Small intestine (tissue), 7 donors: Measurements from ENCODE around the gene KAT2B. TPM values are rescaled to one million over a fixed set of nuclear protein-coding genes. Genes with fewer than 3 reads are reported as not detected.

ENCODE experiments used
- DNase-seq, 2 donors: peaks; one replicate each; pipeline versions ENCODE4 v3.0.0 to v3.0.0-alpha.2; 2013
- FAIRE-seq: peaks from 2 replicates; lab custom pipeline; 2012; peaks lifted over from hg19 to GRCh38; lab: Jason Lieb, UNC
- H3K27ac ChIP-seq, 3 donors: one replicate each; pipeline ENCODE4 v1.5.1; 2013; ENCODE audit warnings: low read length in 2 of 3, mild to moderate bottlenecking in 2 of 3, control low read depth in 1 of 3, inconsistent platforms in 1 of 3, low read depth in 1 of 3, moderate library complexity in 1 of 3
- H3K27me3 ChIP-seq, 3 donors: one replicate each; pipeline ENCODE4 v1.6.1; 2013; ENCODE audit warnings: low read length in 3 of 3, inconsistent platforms in 1 of 3; ENCODE audit not compliant: control insufficient read depth in 3 of 3, insufficient read depth in 3 of 3
- H3K36me3 ChIP-seq, 3 donors: one replicate each; pipeline ENCODE4 v1.6.1; 2013; ENCODE audit warnings: low read length in 3 of 3, inconsistent platforms in 1 of 3, low read depth in 1 of 3, mild to moderate bottlenecking in 1 of 3, moderate library complexity in 1 of 3; ENCODE audit not compliant: control insufficient read depth in 3 of 3, insufficient read depth in 2 of 3
- H3K4me1 ChIP-seq, 3 donors: one replicate each; pipeline ENCODE4 v1.6.1; 2013; ENCODE audit warnings: low read length in 2 of 3, inconsistent platforms in 1 of 3, low read depth in 1 of 3, mild to moderate bottlenecking in 1 of 3, moderate library complexity in 1 of 3; ENCODE audit not compliant: control insufficient read depth in 3 of 3, insufficient read depth in 2 of 3
- H3K4me3 ChIP-seq, 3 donors: one replicate each; pipeline ENCODE4 v1.5.1; 2013; ENCODE audit warnings: low read length in 3 of 3, control low read depth in 1 of 3, inconsistent platforms in 1 of 3, low read depth in 1 of 3, mild to moderate bottlenecking in 1 of 3, moderate library complexity in 1 of 3
- H3K9me3 ChIP-seq, 2 donors: one replicate each; pipeline ENCODE4 v1.6.1; 2013; ENCODE audit warnings: low read depth in 1 of 2, low read length in 1 of 2; ENCODE audit not compliant: control insufficient read depth in 2 of 2, insufficient read depth in 1 of 2
- WGBS, 3 donors: extraction: QIAGEN DNeasy Blood & Tissue Kit; methylation state at CpG; one replicate each; pipeline ENCODE4 v1.1.7; 2013; 5-methylcytosine and 5-hydroxymethylcytosine counted together
- polyA plus RNA-seq, 4 donors: library from polyadenylated mRNA; stranded (reverse) in 3 of 4; unstranded in 1 of 4; fragments of 200-250 nt in 3 of 4; fragments of 120-200 nt in 1 of 4; gene quantifications; one replicate each; pipeline versions ENCODE4 v1.2.1 to v1.2.3, GENCODE V29; 2013
- donor health status: healthy with polysubstance abuse.
- donor health status: control.
- donor health status: control.
- donor health status: Bipolar disorder and iron deficiency.
- donor health status: healthy.

The KAT2B gene
- polyA plus RNA-seq, 4 donors, result 7.1 to 28.0 (median 20.4) TPM

- FAIRE-seq, result no peak
- Histone ChIP-seq H3K4me1 (no peaks in the 10 kb centered on the region), H3K27ac (no peak overlapping the region), H3K27me3 (no peaks in the 10 kb centered on the region), H3K36me3 (peaks cover 0 to 14% (median 8%) of the 10 kb centered on the region in 3 donors), H3K9me3 (no peaks in the 10 kb centered on the region), H3K4me3 (no peak overlapping the region)
- WGBS, 3 donors, result 65 to 88% (median 81%) methylated on average over 2 of the region's 2 CpGs
- no peak for DNase-seq
These were observed 101.1 kb downstream of the KAT2B start for GRCh38 chr3:20141316-20141715.

GRCh38 chr3:20141851-20142250, 101.6 kb downstream of the KAT2B start:
- H3K27ac ChIP-seq, result no peak overlapping the region
- H3K9me3 ChIP-seq, result no peaks in the 10 kb centered on the region
- H3K27me3 ChIP-seq, result no peaks in the 10 kb centered on the region
- DNase-seq, result peak in 1 of 2 donors; percentile 10
- WGBS, 3 donors, result 64 to 91% (median 89%) methylated on average over 7 of the region's 7 CpGs
- no peaks in the 10 kb centered on the region for H3K4me1 ChIP-seq
- FAIRE-seq, result no peak
- H3K4me3 ChIP-seq, result no peak overlapping the region
- H3K36me3 ChIP-seq, result peaks cover 0 to 14% (median 7%) of the 10 kb centered on the region in 3 donors

- no peaks in the 10 kb centered on the region for H3K27me3 ChIP-seq
- no peak overlapping the region for H3K4me3 ChIP-seq
- no peak for FAIRE-seq
- H3K4me1 ChIP-seq, result no peaks in the 10 kb centered on the region
- peaks cover 0 to 13% (median 6%) of the 10 kb centered on the region in 3 donors for H3K36me3 ChIP-seq
- no peaks in the 10 kb centered on the region for H3K9me3 ChIP-seq
- WGBS, 3 donors, result 96 to 97% (median 97%) methylated on average over 4 of the region's 4 CpGs
- peak in 1 of 2 donors; percentile 31 for DNase-seq
- no peak overlapping the region for H3K27ac ChIP-seq
These were observed 102.3 kb downstream of the KAT2B start for GRCh38 chr3:20142517-20142916.

- Histone ChIP-seq H3K9me3 (no peaks in the 10 kb centered on the region), H3K36me3 (peaks cover 0 to 12% (median 10%) of the 10 kb centered on the region in 3 donors), H3K27me3 (no peaks in the 10 kb centered on the region), H3K4me3 (no peak overlapping the region), H3K27ac (no peak overlapping the region), H3K4me1 (no peaks in the 10 kb centered on the region)
- DNase-seq (no peak), FAIRE-seq (no peak)
- 96 to 100% (median 98%) methylated on average over 2 of the region's 2 CpGs for WGBS, 3 donors
These were observed 103.3 kb downstream of the KAT2B start for GRCh38 chr3:20143519-20143918.

- DNase-seq, result no peak
- 90 to 93% (median 91%) methylated on average over 2 of the region's 2 CpGs for WGBS, 3 donors
- no peaks in the 10 kb centered on the region for H3K4me1 ChIP-seq
- no peak for FAIRE-seq
- no peak overlapping the region for H3K27ac ChIP-seq
- no peaks in the 10 kb centered on the region for H3K27me3 ChIP-seq
- H3K4me3 ChIP-seq, result no peak overlapping the region
- no peaks in the 10 kb centered on the region for H3K9me3 ChIP-seq
- H3K36me3 ChIP-seq, result peaks cover 0 to 10% (median 7%) of the 10 kb centered on the region in 3 donors
These were observed 105.6 kb downstream of the KAT2B start for GRCh38 chr3:20145874-20146273.

- Histone ChIP-seq H3K27me3 (no peaks in the 10 kb centered on the region), H3K4me3 (no peak overlapping the region), H3K36me3 (peaks cover 0 to 10% (median 7%) of the 10 kb centered on the region in 3 donors), H3K27ac (no peak overlapping the region), H3K4me1 (no peaks in the 10 kb centered on the region), H3K9me3 (no peaks in the 10 kb centered on the region)
- FAIRE-seq, result no peak
- no peak for DNase-seq
- 87 to 89% (median 88%) methylated on average over 8 of the region's 8 CpGs for WGBS, 3 donors
These were observed 106.1 kb downstream of the KAT2B start for GRCh38 chr3:20146301-20146700.

GRCh38 chr3:20147361-20147760, 107.1 kb downstream of the KAT2B start:
- FAIRE-seq (no peak), DNase-seq (no peak)
- Histone ChIP-seq H3K9me3 (no peaks in the 10 kb centered on the region), H3K36me3 (peaks cover 0 to 11% (median 5%) of the 10 kb centered on the region in 3 donors), H3K27ac (no peak overlapping the region), H3K27me3 (no peaks in the 10 kb centered on the region), H3K4me3 (no peak overlapping the region), H3K4me1 (no peaks in the 10 kb centered on the region)

- WGBS, 3 donors, result 90 to 98% (median 94%) methylated on average over 10 of the region's 10 CpGs
- Histone ChIP-seq H3K4me1 (no peaks in the 10 kb centered on the region), H3K4me3 (no peak overlapping the region), H3K9me3 (no peaks in the 10 kb centered on the region), H3K27ac (no peak overlapping the region), H3K36me3 (peaks cover 0 to 9% (median 5%) of the 10 kb centered on the region in 3 donors), H3K27me3 (no peaks in the 10 kb centered on the region)
- DNase-seq, result no peak
- FAIRE-seq, result no peak
These were observed 108.2 kb downstream of the KAT2B start for GRCh38 chr3:20148466-20148865.

GRCh38 chr3:20154078-20154477, 113.8 kb downstream of the KAT2B start:
- Histone ChIP-seq H3K4me3 (no peak overlapping the region), H3K27me3 (no peaks in the 10 kb centered on the region), H3K27ac (no peak overlapping the region), H3K36me3 (peaks cover 0 to 4% (median 3%) of the 10 kb centered on the region in 3 donors), H3K9me3 (peaks cover 0 to 3% of the 10 kb centered on the region in 2 donors), H3K4me1 (no peaks in the 10 kb centered on the region)
- no peak for DNase-seq
- 92 to 100% (median 97%) methylated on average over 1 of the region's 1 CpG for WGBS, 3 donors
- no peak for FAIRE-seq
